GM12878 (cell line): ENCODE measurements around the gene PDE10A. TPM values are rescaled to one million over a fixed set of nuclear protein-coding genes. Genes with fewer than 3 reads are reported as not detected.

Experiments
- ATAC-seq: fragments of 200-7000 bp; cut with Tn5 transposase; 3 replicates; pipeline ENCODE4 v1.9.1; 2020; ENCODE audit warnings: mild to moderate bottlenecking, moderate library complexity
- BruUV-seq: library from RNA; stranded (reverse); fragments of 400-500 nt; replicated peaks from 2 replicates; lab custom pipeline; 2021; lab: Mats Ljungman, UMichigan
- CTCF ChIA-PET: fragments of 300-600 bp; sonication (Branson Sonifier 250); formaldehyde crosslinking; extraction: SDS; loops from one replicate; lab custom pipeline; 2021; ENCODE audit warnings: inconsistent platforms; lab: Yijun Ruan, JAX
- POLR2A ChIA-PET: fragments of 350-600 bp; formaldehyde crosslinking; extraction: SDS; loops from one replicate; lab custom pipeline; 2021; ENCODE audit warnings: inconsistent platforms; lab: Charles Lee
- RAD21 ChIA-PET: fragments of 300-600 bp; sonication (Branson Sonifier 250); formaldehyde crosslinking; loops from one replicate; lab custom pipeline; 2023; ENCODE audit warnings: antibody characterized with exemption; ENCODE audit not compliant: unreplicated experiment; lab: Charles Lee
- SMC1A ChIA-PET: fragments of 300-600 bp; sonication (Branson Sonifier 250); formaldehyde crosslinking; loops from one replicate; lab custom pipeline; 2023; ENCODE audit not compliant: unreplicated experiment, uncharacterized antibody; lab: Charles Lee
- DNase-seq: peaks from one replicate; pipeline ENCODE4 v3.0.0-alpha.2; 2011; ENCODE audit warnings: low read depth, low spot score
- FAIRE-seq: peaks from 3 replicates; lab custom pipeline; 2011; peaks lifted over from hg19 to GRCh38; lab: Jason Lieb, UNC
- H2AFZ ChIP-seq: 2 replicates; pipeline ENCODE4 v1.6.0; 2011; ENCODE audit warnings: low read depth, low read length, control low read depth; ENCODE audit not compliant: control insufficient read depth
- H3K27ac ChIP-seq: 2 replicates; pipeline ENCODE4 v1.5.1; 2011; ENCODE audit warnings: control low read depth; ENCODE audit not compliant: control insufficient read depth, insufficient read depth
- H3K27me3 ChIP-seq, 2 experiments: replicated peaks in 1 of 2; 2 replicates each; pipeline versions ENCODE4 v1.6.0 to v1.6.1; 2011; ENCODE audit warnings: low read length in 1 of 2; ENCODE audit not compliant: control insufficient read depth in 2 of 2, insufficient read depth in 2 of 2
- H3K36me3 ChIP-seq, 2 experiments: 2 replicates each; pipeline ENCODE4 v1.5.1; 2011; ENCODE audit warnings: low read length in 1 of 2; ENCODE audit not compliant: control insufficient read depth in 2 of 2, insufficient read depth in 2 of 2
- H3K4me1 ChIP-seq: 2 replicates; pipeline ENCODE4 v1.6.1; 2011; ENCODE audit warnings: mild to moderate bottlenecking, low read length, moderate library complexity, mixed read lengths; ENCODE audit not compliant: control insufficient read depth, insufficient read depth
- H3K4me2 ChIP-seq: 2 replicates; pipeline ENCODE4 v1.6.0; 2011; ENCODE audit warnings: control low read depth; ENCODE audit not compliant: control insufficient read depth, insufficient read depth
- H3K4me3 ChIP-seq: fragments of 200-600 bp; sonication (generic); 2 replicates; pipeline ENCODE4 v1.5.1; 2016
- H3K79me2 ChIP-seq: 2 replicates; pipeline ENCODE4 v1.6.0; 2011; ENCODE audit warnings: low read length; ENCODE audit not compliant: control insufficient read depth, insufficient read depth
- H3K9ac ChIP-seq: 2 replicates; pipeline ENCODE4 v1.8.0; 2011; ENCODE audit warnings: low read length, control low read depth, mixed read lengths; ENCODE audit not compliant: control insufficient read depth, insufficient read depth
- H3K9me3 ChIP-seq: replicated peaks from 3 replicates; pipeline ENCODE4 v1.5.1; 2011; ENCODE audit warnings: mild to moderate bottlenecking, low read length; ENCODE audit not compliant: control insufficient read depth, insufficient read depth
- H4K20me1 ChIP-seq: 2 replicates; pipeline ENCODE4 v1.6.0; 2011; ENCODE audit not compliant: control insufficient read depth, insufficient read depth
- ASH2L ChIP-seq: fragments of 300-600, 200-600 bp; sonication (generic); IDR thresholded peaks from 2 replicates; pipeline ENCODE4 v1.6.1; 2017; ENCODE audit warnings: low read depth, mild to moderate bottlenecking, borderline replicate concordance
- HCFC1 ChIP-seq: fragments of 150-350 bp; IDR thresholded peaks from 2 replicates; pipeline ENCODE4 v1.6.1; 2014; ENCODE audit warnings: low read length
- JUND ChIP-seq: IDR thresholded peaks from 2 replicates; pipeline ENCODE4 v1.6.1; 2012; ENCODE audit warnings: low read depth, mild to moderate bottlenecking, low read length, improper control_type of control experiment, moderate library complexity
- NFIC ChIP-seq: IDR thresholded peaks from 2 replicates; pipeline ENCODE4 v1.6.1; 2012; ENCODE audit warnings: low read depth, mild to moderate bottlenecking, inconsistent platforms, low read length, moderate library complexity
- YBX1 ChIP-seq: fragments of 450-650 bp; IDR thresholded peaks from 2 replicates; pipeline ENCODE4 v1.6.1; 2016; ENCODE audit warnings: antibody characterized with exemption
- ZNF24 ChIP-seq: fragments of 450-650 bp; IDR thresholded peaks from 2 replicates; pipeline ENCODE4 v1.6.1; 2017; ENCODE audit warnings: antibody characterized with exemption, mild to moderate bottlenecking
- WGBS: methylation state at CpG from one replicate; pipeline ENCODE4 v1.1.6; 2016; ENCODE audit warnings: low lambda C conversion rate; ENCODE audit not compliant: insufficient replicate concordance, insufficient coverage; ENCODE audit errors: missing lambda C conversion rate; 5-methylcytosine and 5-hydroxymethylcytosine counted together
- in situ Hi-C: fragments of 300-500 bp; cut with MboI; formaldehyde crosslinking; loops from 9 replicates; pipeline ENCODE4 v1.14.3; 2018; ENCODE audit warnings: mixed read lengths
- intact Hi-C: fragments of 100-400 bp; cut with micrococcal nuclease; formaldehyde crosslinking; loops from one replicate; pipeline ENCODE4 v1.14.2; 2022; ENCODE audit not compliant: unreplicated experiment
- polyA plus RNA-seq, 11 experiments: library from polyadenylated mRNA; depleted of rRNA in 4 of 11; unstranded in 6 of 11; stranded (reverse) in 5 of 11; fragments of >200 nt; fragmentation: Nextera tagmentation in 4 of 11; fragmentation: Illumina TruSeq in 1 of 11; extraction: Ambion mirVana in 4 of 11; extraction: Trizol in 1 of 11; gene quantifications; 1 replicate in 1 of 11; 2 replicates in 10 of 11; pipeline versions ENCODE4 v1.2.1 to v1.2.3, GENCODE V29; 2011 to 2016; ENCODE audit warnings: inconsistent platforms in 2 of 11, missing spikeins in 2 of 11, low read depth in 1 of 11
- total RNA-seq, 4 experiments: library from RNA; depleted of rRNA in 3 of 4; stranded (reverse); fragments of >200 nt in 3 of 4; fragmentation: Illumina TruSeq in 1 of 4; extraction: Trizol in 1 of 4; gene quantifications; 2 replicates each; pipeline versions ENCODE4 v1.2.1 to v1.2.3, GENCODE V29; 2013 to 2021
- TF ChIP-seq, protein P1 (sequence below): fragments of 450-650 bp; formaldehyde crosslinking; IDR thresholded peaks from 2 replicates; pipeline ENCODE4 v1.4.0; 2020; ENCODE audit warnings: mild to moderate bottlenecking, moderate library complexity
- TF ChIP-seq, protein P2 (sequence below): fragments of 450-650 bp; IDR thresholded peaks from 2 replicates; pipeline ENCODE4 v1.6.1; 2017; ENCODE audit warnings: low read depth, mild to moderate bottlenecking, moderate library complexity
- TF ChIP-seq, protein P3 (sequence below): fragments of 450-650 bp; IDR thresholded peaks from 2 replicates; pipeline ENCODE4 v1.6.1; 2017; ENCODE audit warnings: mild to moderate bottlenecking, moderate library complexity
- TF ChIP-seq, protein P4 (sequence below): IDR thresholded peaks from 2 replicates; pipeline ENCODE4 v1.6.1; 2012; ENCODE audit warnings: mild to moderate bottlenecking, low read depth, low read length

The PDE10A gene
- total and polyA plus RNA-seq, 10 of the 15 experiments (the other 5 are each of a cell fraction or from before 2014, with no cell fraction given), result under 0.01 to 1.3 (median 0.03) TPM; not detected in 2

DNA sequence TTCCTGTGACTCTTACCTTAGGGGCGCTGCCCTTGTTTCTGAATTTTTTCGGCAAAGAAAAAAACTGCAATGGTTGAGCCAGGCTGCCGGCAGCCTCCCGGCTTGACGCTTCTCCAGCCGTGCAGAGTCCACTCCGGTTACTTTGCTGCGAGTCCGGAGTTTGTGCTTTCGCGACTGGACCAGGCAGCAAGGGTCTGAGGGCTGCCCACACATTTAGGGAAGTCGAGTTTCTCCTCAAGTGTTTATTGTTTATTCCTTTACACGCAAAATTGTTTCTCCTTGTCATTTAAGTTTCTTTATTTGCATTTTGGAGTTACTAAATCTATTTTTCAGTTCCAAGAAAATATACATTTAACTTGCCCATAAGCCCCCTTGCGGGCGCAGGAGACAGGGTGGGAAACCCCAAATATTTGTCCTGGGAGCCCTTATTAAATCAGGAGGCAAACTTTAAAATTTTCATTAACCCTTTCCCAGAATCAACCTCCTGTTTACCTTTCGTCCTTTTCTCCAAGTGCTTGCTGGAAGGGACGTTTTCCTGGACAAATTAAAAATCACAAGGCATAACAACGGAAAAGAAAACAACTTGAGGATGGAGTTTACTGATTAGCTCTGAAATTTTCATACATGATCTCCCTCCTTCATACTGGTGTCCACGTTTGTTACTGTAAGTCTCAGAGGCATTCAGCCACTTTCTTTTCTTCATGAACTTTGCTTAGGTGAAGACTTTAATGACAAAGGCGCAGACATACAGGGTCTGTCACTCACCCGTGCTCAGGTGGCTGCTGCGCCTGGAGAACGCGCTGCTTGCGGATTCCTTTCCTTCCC is 1.7 kb upstream of the PDE10A start:
- SMC1A ChIA-PET, result no interaction called here
- CTCF ChIA-PET, result no interaction called here
- WGBS, result 26% methylated on average over 25 of the region's 25 CpGs
- no peak for ATAC-seq
- Histone ChIP-seq H3K27me3 (peaks cover 0 to 16% of the 10 kb centered on the region in 2 experiments; a peak in 3 of 4 replicates), H4K20me1 (no peaks in the 10 kb centered on the region), H3K9ac (no peak overlapping the region), H3K4me2 (no peak overlapping the region), H3K4me3 (no peak overlapping the region), H3K9me3 (no peaks in the 10 kb centered on the region), H3K4me1 (no peaks in the 10 kb centered on the region), H3K36me3 (no peaks in the 10 kb centered on the region), H3K79me2 (no peaks in the 10 kb centered on the region), H3K27ac (no peak overlapping the region), H2AFZ (no peak overlapping the region)
- no peak for FAIRE-seq
- in situ Hi-C loops, result no loop called here
- POLR2A ChIA-PET, result no interaction called here
- RAD21 ChIA-PET, result no interaction called here
- no peak for TF ChIP-seq ASH2L
- TF ChIP-seq, protein P1, sequence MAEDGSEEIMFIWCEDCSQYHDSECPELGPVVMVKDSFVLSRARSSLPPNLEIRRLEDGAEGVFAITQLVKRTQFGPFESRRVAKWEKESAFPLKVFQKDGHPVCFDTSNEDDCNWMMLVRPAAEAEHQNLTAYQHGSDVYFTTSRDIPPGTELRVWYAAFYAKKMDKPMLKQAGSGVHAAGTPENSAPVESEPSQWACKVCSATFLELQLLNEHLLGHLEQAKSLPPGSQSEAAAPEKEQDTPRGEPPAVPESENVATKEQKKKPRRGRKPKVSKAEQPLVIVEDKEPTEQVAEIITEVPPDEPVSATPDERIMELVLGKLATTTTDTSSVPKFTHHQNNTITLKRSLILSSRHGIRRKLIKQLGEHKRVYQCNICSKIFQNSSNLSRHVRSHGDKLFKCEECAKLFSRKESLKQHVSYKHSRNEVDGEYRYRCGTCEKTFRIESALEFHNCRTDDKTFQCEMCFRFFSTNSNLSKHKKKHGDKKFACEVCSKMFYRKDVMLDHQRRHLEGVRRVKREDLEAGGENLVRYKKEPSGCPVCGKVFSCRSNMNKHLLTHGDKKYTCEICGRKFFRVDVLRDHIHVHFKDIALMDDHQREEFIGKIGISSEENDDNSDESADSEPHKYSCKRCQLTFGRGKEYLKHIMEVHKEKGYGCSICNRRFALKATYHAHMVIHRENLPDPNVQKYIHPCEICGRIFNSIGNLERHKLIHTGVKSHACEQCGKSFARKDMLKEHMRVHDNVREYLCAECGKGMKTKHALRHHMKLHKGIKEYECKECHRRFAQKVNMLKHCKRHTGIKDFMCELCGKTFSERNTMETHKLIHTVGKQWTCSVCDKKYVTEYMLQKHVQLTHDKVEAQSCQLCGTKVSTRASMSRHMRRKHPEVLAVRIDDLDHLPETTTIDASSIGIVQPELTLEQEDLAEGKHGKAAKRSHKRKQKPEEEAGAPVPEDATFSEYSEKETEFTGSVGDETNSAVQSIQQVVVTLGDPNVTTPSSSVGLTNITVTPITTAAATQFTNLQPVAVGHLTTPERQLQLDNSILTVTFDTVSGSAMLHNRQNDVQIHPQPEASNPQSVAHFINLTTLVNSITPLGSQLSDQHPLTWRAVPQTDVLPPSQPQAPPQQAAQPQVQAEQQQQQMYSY (CRISPR knock-in tag), result no peak
- no peak for TF ChIP-seq ZNF24
- TF ChIP-seq, protein P2, sequence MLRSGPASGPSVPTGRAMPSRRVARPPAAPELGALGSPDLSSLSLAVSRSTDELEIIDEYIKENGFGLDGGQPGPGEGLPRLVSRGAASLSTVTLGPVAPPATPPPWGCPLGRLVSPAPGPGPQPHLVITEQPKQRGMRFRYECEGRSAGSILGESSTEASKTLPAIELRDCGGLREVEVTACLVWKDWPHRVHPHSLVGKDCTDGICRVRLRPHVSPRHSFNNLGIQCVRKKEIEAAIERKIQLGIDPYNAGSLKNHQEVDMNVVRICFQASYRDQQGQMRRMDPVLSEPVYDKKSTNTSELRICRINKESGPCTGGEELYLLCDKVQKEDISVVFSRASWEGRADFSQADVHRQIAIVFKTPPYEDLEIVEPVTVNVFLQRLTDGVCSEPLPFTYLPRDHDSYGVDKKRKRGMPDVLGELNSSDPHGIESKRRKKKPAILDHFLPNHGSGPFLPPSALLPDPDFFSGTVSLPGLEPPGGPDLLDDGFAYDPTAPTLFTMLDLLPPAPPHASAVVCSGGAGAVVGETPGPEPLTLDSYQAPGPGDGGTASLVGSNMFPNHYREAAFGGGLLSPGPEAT, result no peak
- no peak for TF ChIP-seq YBX1
- TF ChIP-seq HCFC1, result no peak
- TF ChIP-seq, protein P3, sequence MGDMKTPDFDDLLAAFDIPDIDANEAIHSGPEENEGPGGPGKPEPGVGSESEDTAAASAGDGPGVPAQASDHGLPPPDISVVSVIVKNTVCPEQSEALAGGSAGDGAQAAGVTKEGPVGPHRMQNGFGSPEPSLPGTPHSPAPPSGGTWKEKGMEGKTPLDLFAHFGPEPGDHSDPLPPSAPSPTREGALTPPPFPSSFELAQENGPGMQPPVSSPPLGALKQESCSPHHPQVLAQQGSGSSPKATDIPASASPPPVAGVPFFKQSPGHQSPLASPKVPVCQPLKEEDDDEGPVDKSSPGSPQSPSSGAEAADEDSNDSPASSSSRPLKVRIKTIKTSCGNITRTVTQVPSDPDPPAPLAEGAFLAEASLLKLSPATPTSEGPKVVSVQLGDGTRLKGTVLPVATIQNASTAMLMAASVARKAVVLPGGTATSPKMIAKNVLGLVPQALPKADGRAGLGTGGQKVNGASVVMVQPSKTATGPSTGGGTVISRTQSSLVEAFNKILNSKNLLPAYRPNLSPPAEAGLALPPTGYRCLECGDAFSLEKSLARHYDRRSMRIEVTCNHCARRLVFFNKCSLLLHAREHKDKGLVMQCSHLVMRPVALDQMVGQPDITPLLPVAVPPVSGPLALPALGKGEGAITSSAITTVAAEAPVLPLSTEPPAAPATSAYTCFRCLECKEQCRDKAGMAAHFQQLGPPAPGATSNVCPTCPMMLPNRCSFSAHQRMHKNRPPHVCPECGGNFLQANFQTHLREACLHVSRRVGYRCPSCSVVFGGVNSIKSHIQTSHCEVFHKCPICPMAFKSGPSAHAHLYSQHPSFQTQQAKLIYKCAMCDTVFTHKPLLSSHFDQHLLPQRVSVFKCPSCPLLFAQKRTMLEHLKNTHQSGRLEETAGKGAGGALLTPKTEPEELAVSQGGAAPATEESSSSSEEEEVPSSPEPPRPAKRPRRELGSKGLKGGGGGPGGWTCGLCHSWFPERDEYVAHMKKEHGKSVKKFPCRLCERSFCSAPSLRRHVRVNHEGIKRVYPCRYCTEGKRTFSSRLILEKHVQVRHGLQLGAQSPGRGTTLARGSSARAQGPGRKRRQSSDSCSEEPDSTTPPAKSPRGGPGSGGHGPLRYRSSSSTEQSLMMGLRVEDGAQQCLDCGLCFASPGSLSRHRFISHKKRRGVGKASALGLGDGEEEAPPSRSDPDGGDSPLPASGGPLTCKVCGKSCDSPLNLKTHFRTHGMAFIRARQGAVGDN, result no peak
- no peak for TF ChIP-seq JUND
- no peak for TF ChIP-seq NFIC
- TF ChIP-seq, protein P4, sequence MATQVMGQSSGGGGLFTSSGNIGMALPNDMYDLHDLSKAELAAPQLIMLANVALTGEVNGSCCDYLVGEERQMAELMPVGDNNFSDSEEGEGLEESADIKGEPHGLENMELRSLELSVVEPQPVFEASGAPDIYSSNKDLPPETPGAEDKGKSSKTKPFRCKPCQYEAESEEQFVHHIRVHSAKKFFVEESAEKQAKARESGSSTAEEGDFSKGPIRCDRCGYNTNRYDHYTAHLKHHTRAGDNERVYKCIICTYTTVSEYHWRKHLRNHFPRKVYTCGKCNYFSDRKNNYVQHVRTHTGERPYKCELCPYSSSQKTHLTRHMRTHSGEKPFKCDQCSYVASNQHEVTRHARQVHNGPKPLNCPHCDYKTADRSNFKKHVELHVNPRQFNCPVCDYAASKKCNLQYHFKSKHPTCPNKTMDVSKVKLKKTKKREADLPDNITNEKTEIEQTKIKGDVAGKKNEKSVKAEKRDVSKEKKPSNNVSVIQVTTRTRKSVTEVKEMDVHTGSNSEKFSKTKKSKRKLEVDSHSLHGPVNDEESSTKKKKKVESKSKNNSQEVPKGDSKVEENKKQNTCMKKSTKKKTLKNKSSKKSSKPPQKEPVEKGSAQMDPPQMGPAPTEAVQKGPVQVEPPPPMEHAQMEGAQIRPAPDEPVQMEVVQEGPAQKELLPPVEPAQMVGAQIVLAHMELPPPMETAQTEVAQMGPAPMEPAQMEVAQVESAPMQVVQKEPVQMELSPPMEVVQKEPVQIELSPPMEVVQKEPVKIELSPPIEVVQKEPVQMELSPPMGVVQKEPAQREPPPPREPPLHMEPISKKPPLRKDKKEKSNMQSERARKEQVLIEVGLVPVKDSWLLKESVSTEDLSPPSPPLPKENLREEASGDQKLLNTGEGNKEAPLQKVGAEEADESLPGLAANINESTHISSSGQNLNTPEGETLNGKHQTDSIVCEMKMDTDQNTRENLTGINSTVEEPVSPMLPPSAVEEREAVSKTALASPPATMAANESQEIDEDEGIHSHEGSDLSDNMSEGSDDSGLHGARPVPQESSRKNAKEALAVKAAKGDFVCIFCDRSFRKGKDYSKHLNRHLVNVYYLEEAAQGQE, result no peak
- BruUV-seq, result no TSS peak
- DNase-seq, result no peak
- intact Hi-C loops, result no loop called here
